HCT116 (cell line): ENCODE results near the gene AP1G1. TPM values are rescaled to one million over a fixed set of nuclear protein-coding genes. Genes with fewer than 3 reads are reported as not detected.

Experiments used
- ATAC-seq: fragments of 200-7000 bp; cut with Tn5 transposase; 2 replicates; pipeline ENCODE4 v1.9.1; 2020; ENCODE audit warnings: mild to moderate bottlenecking, moderate library complexity
- BruUV-seq: library from RNA; stranded (reverse); fragments of 400-500 nt; replicated peaks from 2 replicates; lab custom pipeline; 2021; lab: Mats Ljungman, UMichigan
- CTCF ChIA-PET: fragments of 300-600 bp; sonication (Branson Sonifier 250); formaldehyde crosslinking; loops from one replicate; lab custom pipeline; 2021; ENCODE audit warnings: antibody characterized with exemption; lab: Charles Lee
- POLR2A ChIA-PET: fragments of 300-600, 350-600 bp; sonication (Branson Sonifier 250); formaldehyde crosslinking; loops from one replicate; lab custom pipeline; 2021; ENCODE audit warnings: antibody characterized with exemption; lab: Charles Lee
- RAD21 ChIA-PET, 2 experiments: fragments of 300-600 bp; sonication (Branson Sonifier 250); formaldehyde crosslinking; loops; one replicate each; lab custom pipeline; 2023; ENCODE audit warnings: low total read pairs in 2 of 2; ENCODE audit not compliant: uncharacterized antibody in 2 of 2, unreplicated experiment in 2 of 2, low non-redundant PET in 1 of 2; lab: Charles Lee
- DNase-seq: peaks from one replicate; pipeline ENCODE4 v3.0.0-alpha.2; 2010; ENCODE audit warnings: low read depth, low spot score
- H2AFZ ChIP-seq: fragments of 200-600 bp; shearing (Covaris generic), sonication (generic); 2 replicates; pipeline ENCODE4 v1.6.1; 2017; ENCODE audit warnings: low read depth, mixed run types, mixed read lengths, antibody characterized with exemption, low read length; ENCODE audit not compliant: poor library complexity, severe bottlenecking
- H3K27ac ChIP-seq: 2 replicates; pipeline ENCODE4 v1.5.1; 2012; ENCODE audit warnings: low read depth, low read length
- H3K27me3 ChIP-seq: fragments of 200-600 bp; sonication (generic); 2 replicates; pipeline ENCODE4 v1.6.1; 2016; ENCODE audit warnings: mixed run types, low read length, mixed read lengths; ENCODE audit not compliant: insufficient read depth
- H3K36me3 ChIP-seq, 2 experiments: fragments of 200-500 bp in 1 of 2; fragments of 200-600 bp in 1 of 2; sonication (Bioruptor generic) in 1 of 2; sonication (generic) in 1 of 2; 2 replicates each; pipeline versions ENCODE4 v1.5.1 to v1.6.1; 2014 to 2016; ENCODE audit warnings: low read length in 2 of 2, inconsistent platforms in 1 of 2, mixed read lengths in 1 of 2, mixed run types in 1 of 2; ENCODE audit not compliant: insufficient read depth in 2 of 2, control insufficient read depth in 1 of 2
- H3K4me1 ChIP-seq, 2 experiments: fragments of 200-600 bp in 1 of 2; sonication (generic) in 1 of 2; 2 replicates each; pipeline versions ENCODE4 v1.5.1 to v1.6.1; 2012 to 2017; ENCODE audit warnings: low read length in 2 of 2, inconsistent platforms in 1 of 2, mild to moderate bottlenecking in 1 of 2, mixed read lengths in 1 of 2, mixed run types in 1 of 2, moderate library complexity in 1 of 2; ENCODE audit not compliant: insufficient read depth in 2 of 2, control insufficient read depth in 1 of 2
- H3K4me2 ChIP-seq: fragments of 200-600 bp; sonication (generic); 2 replicates; pipeline ENCODE4 v1.6.1; 2017; ENCODE audit warnings: mixed run types, low read length, mixed read lengths
- H3K4me3 ChIP-seq, 2 experiments: fragments of 200-600 bp in 1 of 2; sonication (generic) in 1 of 2; replicated peaks in 1 of 2; 2 replicates each; pipeline ENCODE4 v1.5.1; 2011 to 2016; ENCODE audit warnings: low read length in 2 of 2, control low read depth in 1 of 2, low read depth in 1 of 2, mild to moderate bottlenecking in 1 of 2, mixed read lengths in 1 of 2, mixed run types in 1 of 2
- H3K79me2 ChIP-seq: fragments of 200-600 bp; sonication (generic); 2 replicates; pipeline ENCODE4 v1.6.1; 2017; ENCODE audit warnings: mild to moderate bottlenecking, mixed run types, low read length, moderate library complexity, mixed read lengths; ENCODE audit not compliant: insufficient read depth
- H3K9ac ChIP-seq: fragments of 200-600 bp; sonication (generic); 2 replicates; pipeline ENCODE4 v1.6.1; 2016; ENCODE audit warnings: low read length, mixed read lengths
- H3K9me2 ChIP-seq: fragments of 200-600 bp; sonication (generic), shearing (Covaris generic); 2 replicates; pipeline ENCODE4 v1.6.1; 2017; ENCODE audit warnings: mixed run types, mild to moderate bottlenecking, moderate library complexity; ENCODE audit not compliant: insufficient read depth
- H3K9me3 ChIP-seq, 2 experiments: fragments of 200-500 bp in 1 of 2; fragments of 200-600 bp in 1 of 2; sonication (Bioruptor generic) in 1 of 2; sonication (generic) in 1 of 2; 2 replicates each; pipeline ENCODE4 v1.6.1; 2014 to 2017; ENCODE audit warnings: low read length in 2 of 2, mixed read lengths in 2 of 2, inconsistent platforms in 1 of 2, low read depth in 1 of 2, mild to moderate bottlenecking in 1 of 2, mixed run types in 1 of 2, moderate library complexity in 1 of 2; ENCODE audit not compliant: control insufficient read depth in 1 of 2, insufficient read depth in 1 of 2
- H4K20me1 ChIP-seq: fragments of 200-600 bp; sonication (generic), shearing (Covaris generic); 2 replicates; pipeline ENCODE4 v1.6.1; 2017; ENCODE audit warnings: mixed run types, mild to moderate bottlenecking, moderate library complexity; ENCODE audit not compliant: insufficient read depth
- JUND ChIP-seq: IDR thresholded peaks from 2 replicates; pipeline ENCODE4 v1.6.1; 2012
- SIN3A ChIP-seq: IDR thresholded peaks from 2 replicates; pipeline ENCODE4 v1.6.1; 2012; ENCODE audit warnings: low read depth
- SP1 ChIP-seq: IDR thresholded peaks from 2 replicates; pipeline ENCODE4 v1.6.1; 2012; ENCODE audit warnings: low read depth
- SRF ChIP-seq: IDR thresholded peaks from 2 replicates; pipeline ENCODE4 v1.6.1; 2012; ENCODE audit warnings: low read depth
- TCF7L2 ChIP-seq: IDR thresholded peaks from 2 replicates; pipeline ENCODE4 v1.7.0; 2011; ENCODE audit warnings: borderline replicate concordance, inconsistent platforms; ENCODE audit not compliant: insufficient read depth, insufficient read length; ENCODE audit errors: extremely low read depth
- YY1 ChIP-seq: IDR thresholded peaks from 2 replicates; pipeline ENCODE4 v1.6.1; 2011; ENCODE audit warnings: low read length, low read depth, moderate library complexity, mild to moderate bottlenecking; ENCODE audit not compliant: insufficient replicate concordance; ENCODE audit errors: extremely low read depth
- ZFX ChIP-seq: fragments of 450-650 bp; IDR thresholded peaks from 2 replicates; pipeline ENCODE4 v1.6.1; 2017
- ZNF274 ChIP-seq: fragments of 200-500 bp; sonication (Bioruptor generic); IDR thresholded peaks from 2 replicates; pipeline ENCODE4 v1.6.1; 2014; ENCODE audit warnings: mild to moderate bottlenecking, low read depth, low read length, inconsistent platforms
- intact Hi-C: fragments of 100-400 bp; cut with micrococcal nuclease; formaldehyde crosslinking; loops from 2 replicates; pipeline ENCODE4 v1.10.0; 2022
- total RNA-seq: library from RNA; stranded (reverse); gene quantifications from one replicate; pipeline ENCODE4 v1.2.1, GENCODE V29; 2021; ENCODE audit not compliant: unreplicated experiment
- TF ChIP-seq, protein P1 (sequence below): IDR thresholded peaks from 2 replicates; pipeline ENCODE4 v1.6.1; 2011; ENCODE audit warnings: mild to moderate bottlenecking, low read length, moderate library complexity; ENCODE audit not compliant: insufficient replicate concordance; ENCODE audit errors: extremely low read depth
- TF ChIP-seq, protein P2 (sequence below): IDR thresholded peaks from 2 replicates; pipeline ENCODE4 v1.6.1; 2012

AP1G1 gene
- total RNA-seq, 1 experiment from 2014 or later = 70.2 TPM

DNA sequence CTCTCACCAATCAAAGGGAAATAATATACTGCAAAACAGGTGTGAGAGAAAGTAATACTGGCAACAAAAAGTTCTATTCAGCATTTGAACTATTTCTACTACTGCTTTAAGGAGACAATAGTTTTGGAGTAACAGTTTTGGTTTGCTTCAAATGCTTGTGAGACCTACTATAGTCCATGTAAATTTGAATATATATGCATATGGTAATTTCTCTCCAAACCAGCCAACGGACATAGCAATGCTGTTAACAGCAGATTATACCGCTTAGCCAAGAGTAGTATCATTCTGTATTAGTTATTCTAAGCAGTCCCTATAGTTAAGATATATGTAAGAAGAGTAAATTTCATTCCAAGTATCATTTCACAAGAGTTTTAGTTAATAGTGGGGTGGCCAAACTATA is 102.6 kb downstream of the AP1G1 start:
- H3K27ac ChIP-seq = no peak overlapping the region
- H2AFZ ChIP-seq = no peak overlapping the region
- no peak overlapping the region for H3K4me2 ChIP-seq
- no peak overlapping the region for H3K4me3 ChIP-seq
- H4K20me1 ChIP-seq = no peaks in the 10 kb centered on the region
- ChIA-PET RAD21 (no interaction called here), CTCF (no interaction called here), POLR2A (no interaction called here)
- no peaks in the 10 kb centered on the region for H3K9me3 ChIP-seq
- intact Hi-C loops = no loop called here
- H3K36me3 ChIP-seq = no peaks in the 10 kb centered on the region
- H3K79me2 ChIP-seq = peaks cover 12% of the 10 kb centered on the region
- H3K9me2 ChIP-seq = no peaks in the 10 kb centered on the region
- TF ChIP-seq, protein P1, sequence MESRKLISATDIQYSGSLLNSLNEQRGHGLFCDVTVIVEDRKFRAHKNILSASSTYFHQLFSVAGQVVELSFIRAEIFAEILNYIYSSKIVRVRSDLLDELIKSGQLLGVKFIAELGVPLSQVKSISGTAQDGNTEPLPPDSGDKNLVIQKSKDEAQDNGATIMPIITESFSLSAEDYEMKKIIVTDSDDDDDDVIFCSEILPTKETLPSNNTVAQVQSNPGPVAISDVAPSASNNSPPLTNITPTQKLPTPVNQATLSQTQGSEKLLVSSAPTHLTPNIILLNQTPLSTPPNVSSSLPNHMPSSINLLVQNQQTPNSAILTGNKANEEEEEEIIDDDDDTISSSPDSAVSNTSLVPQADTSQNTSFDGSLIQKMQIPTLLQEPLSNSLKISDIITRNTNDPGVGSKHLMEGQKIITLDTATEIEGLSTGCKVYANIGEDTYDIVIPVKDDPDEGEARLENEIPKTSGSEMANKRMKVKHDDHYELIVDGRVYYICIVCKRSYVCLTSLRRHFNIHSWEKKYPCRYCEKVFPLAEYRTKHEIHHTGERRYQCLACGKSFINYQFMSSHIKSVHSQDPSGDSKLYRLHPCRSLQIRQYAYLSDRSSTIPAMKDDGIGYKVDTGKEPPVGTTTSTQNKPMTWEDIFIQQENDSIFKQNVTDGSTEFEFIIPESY = no peak
- TF ChIP-seq SP1 (no peak), YY1 (no peak), TCF7L2 (no peak), SRF (no peak), JUND (no peak), SIN3A (no peak), ZNF274 (no peak), ZFX (no peak)
- TF ChIP-seq, protein P2, sequence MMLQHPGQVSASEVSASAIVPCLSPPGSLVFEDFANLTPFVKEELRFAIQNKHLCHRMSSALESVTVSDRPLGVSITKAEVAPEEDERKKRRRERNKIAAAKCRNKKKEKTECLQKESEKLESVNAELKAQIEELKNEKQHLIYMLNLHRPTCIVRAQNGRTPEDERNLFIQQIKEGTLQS = no peak
- TF ChIP-seq, all 23 proteins: peak for 0
- DNase-seq (no peak), ATAC-seq (no peak)
- no peak overlapping the region for H3K9ac ChIP-seq
- no TSS peak for BruUV-seq
- H3K27me3 ChIP-seq = no peaks in the 10 kb centered on the region
- H3K4me1 ChIP-seq = peaks cover 30 to 35% of the 10 kb centered on the region in 2 experiments
